CD4-positive, alpha-beta T cell treated with Interleukin-15 for 4 hours (primary cell): ENCODE data around the gene DAB1.

Experiments
- DNase-seq: peaks from one replicate; pipeline ENCODE4 v3.0.0-alpha.2; 2020; ENCODE audit warnings: low spot score

DAB1 gene

GRCh38 chr1:57411262-57411661 is 12.6 kb downstream of the DAB1 start:
- DNase-seq, result no peak

- no peak for DNase-seq
Measured at GRCh38 chr1:57410508-57410907, 13.4 kb downstream of the DAB1 start.

- DNase-seq, result no peak
Measured at GRCh38 chr1:57407928-57408327, 15.9 kb downstream of the DAB1 start.

GRCh38 chr1:57406428-57406970 is 17.4 kb downstream of the DAB1 start:
- no peak for DNase-seq

GRCh38 chr1:57404884-57405283 is 19.0 kb downstream of the DAB1 start:
- no peak for DNase-seq

GRCh38 chr1:57403201-57403600 is 20.7 kb downstream of the DAB1 start:
- no peak for DNase-seq

- no peak for DNase-seq
Measured at GRCh38 chr1:57401671-57402070, 22.2 kb downstream of the DAB1 start.

- no peak for DNase-seq
Measured at GRCh38 chr1:57400048-57400447, 23.8 kb downstream of the DAB1 start.

- no peak for DNase-seq
Measured at GRCh38 chr1:57393058-57393584, 30.7 kb downstream of the DAB1 start.

- no peak for DNase-seq
Measured at GRCh38 chr1:57385336-57385735, 38.5 kb downstream of the DAB1 start.

- DNase-seq, result no peak
Measured at GRCh38 chr1:57384901-57385300, 39.0 kb downstream of the DAB1 start.

GRCh38 chr1:57384284-57384683 is 39.6 kb downstream of the DAB1 start:
- DNase-seq, result no peak

GRCh38 chr1:57381871-57382270 is 42.0 kb downstream of the DAB1 start:
- DNase-seq, result no peak

- DNase-seq, result no peak
Measured at GRCh38 chr1:57381426-57381825, 42.4 kb downstream of the DAB1 start.

- no peak for DNase-seq
Measured at GRCh38 chr1:57380923-57381322, 42.9 kb downstream of the DAB1 start.

- DNase-seq, result no peak
Measured at GRCh38 chr1:57378534-57378933, 45.3 kb downstream of the DAB1 start.

- no peak for DNase-seq
Measured at GRCh38 chr1:57377339-57378139, 46.3 kb downstream of the DAB1 start.

GRCh38 chr1:57376041-57376440 is 47.8 kb downstream of the DAB1 start:
- no peak for DNase-seq

GRCh38 chr1:57369889-57370288 is 54.0 kb downstream of the DAB1 start:
- DNase-seq, result no peak

- DNase-seq, result no peak
Measured at GRCh38 chr1:57367945-57368344, 55.9 kb downstream of the DAB1 start.

GRCh38 chr1:57363643-57364042 is 60.2 kb downstream of the DAB1 start:
- DNase-seq, result no peak

GRCh38 chr1:57363165-57363564 is 60.7 kb downstream of the DAB1 start:
- DNase-seq, result no peak

GRCh38 chr1:57362480-57362879 is 61.4 kb downstream of the DAB1 start:
- no peak for DNase-seq

- no peak for DNase-seq
Measured at GRCh38 chr1:57361516-57361915, 62.3 kb downstream of the DAB1 start.
